K562 (cell line): ENCODE results near the gene CLHC1. TPM values are rescaled to one million over a fixed set of nuclear protein-coding genes. Genes with fewer than 3 reads are reported as not detected.

Experiments used
- EGR1 ChIP-seq: fragments of 450-650 bp; conservative IDR thresholded peaks from 2 replicates; pipeline ENCODE4 v1.6.1; 2017; ENCODE audit warnings: mild to moderate bottlenecking
- ELF1 ChIP-seq: fragments of 200-800 bp; sonication (Bioruptor generic); IDR thresholded peaks from 2 replicates; pipeline ENCODE4 v1.6.1; 2016; ENCODE audit warnings: missing genetic modification characterization, missing compliant biosample characterization
- FOXJ3 ChIP-seq: sonication (generic); formaldehyde crosslinking; IDR thresholded peaks from 2 replicates; pipeline ENCODE4 v1.4.0; 2020; ENCODE audit warnings: mild to moderate bottlenecking, missing genetic modification reagents
- GATA2 ChIP-seq: sonication (generic); formaldehyde crosslinking; IDR thresholded peaks from 2 replicates; pipeline ENCODE4 v1.4.0; 2020; ENCODE audit warnings: mild to moderate bottlenecking, missing genetic modification reagents
- HSF4 ChIP-seq: fragments of 250-450 bp; sonication (Bioruptor Pico); IDR thresholded peaks from 2 replicates; pipeline ENCODE4 v2.1.2; 2022; ENCODE audit warnings: mild to moderate bottlenecking, moderate library complexity, borderline replicate concordance
- ILK ChIP-seq: fragments of 450-650 bp; IDR thresholded peaks from 2 replicates; pipeline ENCODE4 v1.6.1; 2016; ENCODE audit warnings: missing genetic modification characterization, low read depth, mild to moderate bottlenecking, missing compliant biosample characterization, moderate library complexity, borderline replicate concordance
- LEF1 ChIP-seq: fragments of 450-650 bp; IDR thresholded peaks from 2 replicates; pipeline ENCODE4 v1.6.1; 2016; ENCODE audit warnings: mild to moderate bottlenecking
- MAFK ChIP-seq: IDR thresholded peaks from 2 replicates; pipeline ENCODE4 v1.6.1; 2011; ENCODE audit warnings: low read length, improper control_type of control experiment
- NCOR1 ChIP-seq: fragments of 450-650 bp; IDR thresholded peaks from 2 replicates; pipeline ENCODE4 v1.6.1; 2016; ENCODE audit warnings: mild to moderate bottlenecking, moderate library complexity
- PHB2 ChIP-seq: fragments of 450-650 bp; IDR thresholded peaks from 2 replicates; pipeline ENCODE4 v1.6.1; 2017; ENCODE audit warnings: low read depth
- POLR3G ChIP-seq: IDR thresholded peaks from 2 replicates; pipeline ENCODE4 v1.6.1; 2011; ENCODE audit not compliant: insufficient read length, insufficient replicate concordance; ENCODE audit errors: extremely low read depth
- SAFB ChIP-seq: fragments of 200-400 bp; formaldehyde crosslinking; IDR thresholded peaks from 2 replicates; pipeline ENCODE4 v1.6.1; 2017; ENCODE audit warnings: low read depth, low read length, borderline replicate concordance
- SMARCA4 ChIP-seq: fragments of 450-650 bp; IDR thresholded peaks from 2 replicates; pipeline ENCODE4 v1.6.1; 2016
- SP2 ChIP-seq: IDR thresholded peaks from 2 replicates; pipeline ENCODE4 v1.6.1; 2011; ENCODE audit warnings: mild to moderate bottlenecking, low read depth, low read length, moderate library complexity; ENCODE audit not compliant: poor library complexity, severe bottlenecking; ENCODE audit errors: extremely low read depth
- SRF ChIP-seq, 2 experiments: fragments of 250-450, 450-650 bp in 1 of 2; sonication (Bioruptor Pico) in 1 of 2; sonication (generic) in 1 of 2; formaldehyde crosslinking; IDR thresholded peaks; 2 replicates each; pipeline versions ENCODE4 v1.5.0 to v1.5.1; 2020 to 2022; ENCODE audit warnings: mild to moderate bottlenecking in 1 of 2, missing genetic modification reagents in 1 of 2
- ZC3H11A ChIP-seq: IDR thresholded peaks from 2 replicates; pipeline ENCODE4 v1.6.1; 2012; ENCODE audit warnings: low read depth, low read length, improper control_type of control experiment
- polyA plus RNA-seq, 8 experiments: library from polyadenylated mRNA; depleted of rRNA in 4 of 8; stranded (reverse) in 5 of 8; unstranded in 3 of 8; fragments of >200 nt; fragmentation: Nextera tagmentation in 2 of 8; fragmentation: Illumina TruSeq in 1 of 8; extraction: Ambion mirVana in 2 of 8; extraction: Trizol in 1 of 8; gene quantifications; 2 replicates each; pipeline versions ENCODE4 v1.2.1 to v1.2.3, GENCODE V29; 2011 to 2014; ENCODE audit warnings: inconsistent platforms in 1 of 8, missing spikeins in 1 of 8
- total RNA-seq, 7 experiments: library from RNA; depleted of rRNA in 6 of 7; stranded (reverse); fragments of >200 nt in 6 of 7; fragmentation: Illumina TruSeq in 2 of 7; extraction: Trizol in 2 of 7; gene quantifications; 2 replicates each; pipeline versions ENCODE4 v1.2.1 to v1.2.3, GENCODE V29; 2011 to 2021; ENCODE audit warnings: low replicate concordance in 1 of 7
- TF ChIP-seq, protein P1 (sequence below): fragments of 450-650 bp; conservative IDR thresholded peaks from 2 replicates; pipeline ENCODE4 v1.6.1; 2016; ENCODE audit warnings: missing genetic modification characterization, low read depth, mild to moderate bottlenecking, control low read depth, missing compliant biosample characterization
- TF ChIP-seq, protein P2 (sequence below): fragments of 450-650 bp; formaldehyde crosslinking; IDR thresholded peaks from 2 replicates; pipeline ENCODE4 v1.4.0; 2020; ENCODE audit warnings: mild to moderate bottlenecking, moderate library complexity
- TF ChIP-seq, protein P3 (sequence below), 2 experiments: fragments of 450-650 bp; IDR thresholded peaks; 2 replicates each; pipeline ENCODE4 v1.6.1; 2016
- TF ChIP-seq, protein P4 (sequence below): fragments of 450-650 bp; IDR thresholded peaks from one replicate; pipeline ENCODE4 v1.6.1; 2018; ENCODE audit warnings: mild to moderate bottlenecking, moderate library complexity; ENCODE audit not compliant: partially characterized antibody
- TF ChIP-seq, protein P5 (sequence below): fragments of 450-650 bp; formaldehyde crosslinking; IDR thresholded peaks from 2 replicates; pipeline ENCODE4 v1.4.0; 2022; ENCODE audit warnings: missing genetic modification characterization

The CLHC1 gene
- total and polyA plus RNA-seq, 9 of the 15 experiments (the other 6 are each of a cell fraction or from before 2014, with no cell fraction given), result 3.7 to 14.3 (median 8.6) TPM

DNA sequence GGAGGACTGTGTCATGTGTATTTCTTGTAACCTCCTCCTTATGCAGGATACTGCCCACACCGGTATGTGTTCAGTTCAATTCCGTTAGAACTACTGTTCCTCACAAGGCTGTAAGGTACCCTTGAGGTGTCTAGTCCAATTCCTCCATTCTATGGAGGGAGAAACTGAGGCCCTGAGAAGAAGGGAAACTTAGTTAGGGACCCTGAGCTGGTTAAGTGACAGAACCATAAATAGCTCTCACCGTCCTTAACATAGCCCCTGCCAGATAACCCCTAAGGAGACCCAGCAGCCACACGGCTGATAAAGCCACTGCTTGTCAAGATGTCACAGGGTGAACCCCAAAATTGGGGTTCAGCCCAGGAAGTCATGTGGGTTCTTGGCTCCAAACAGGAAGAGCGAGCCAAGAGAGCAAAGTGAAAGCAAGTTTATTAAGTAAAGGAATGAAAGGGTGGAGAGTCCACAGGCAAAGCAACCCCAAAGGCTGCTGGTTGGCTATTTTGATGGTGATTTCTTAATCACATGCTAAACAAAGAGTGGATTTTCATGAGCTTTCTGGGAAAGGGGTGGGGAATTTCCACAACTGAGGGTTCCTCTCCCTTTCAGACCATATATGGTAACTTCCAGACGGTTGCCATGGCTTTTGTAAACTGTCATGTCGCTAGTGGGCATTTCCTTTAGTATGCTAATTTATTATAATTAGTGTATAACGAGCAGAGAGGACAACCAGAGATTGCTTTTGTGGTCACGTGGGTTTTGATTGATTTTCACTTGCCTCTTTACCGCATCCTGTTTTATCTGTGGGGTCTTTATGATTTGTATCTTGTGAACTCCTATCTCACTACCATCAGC is 98.4 kb downstream of the CLHC1 start (continued):
- TF ChIP-seq POLR3G (no peak), HSF4 (CRISPR knock-in tag) (peak; percentile 29; the same call in 1 of the 2 replicates), PHB2 (no peak), SMARCA4 (peak; percentile 43), LEF1 (no peak), MAFK (peak; percentile 56; the same call in 1 of the 2 replicates), ZC3H11A (no peak), ILK (no peak), SAFB (no peak), NCOR1 (peak; percentile 35; the same call in 1 of the 2 replicates), ELF1 (tag) (peak; percentile 84), SP2 (no peak), EGR1 (no peak), SRF (CRISPR knock-in tag; IDR thresholded peaks at IDR 0.05) (peak; percentile 94 to 99), GATA2 (CRISPR knock-in tag) (no peak), FOXJ3 (CRISPR knock-in tag) (no peak)
- TF ChIP-seq, protein P1, sequence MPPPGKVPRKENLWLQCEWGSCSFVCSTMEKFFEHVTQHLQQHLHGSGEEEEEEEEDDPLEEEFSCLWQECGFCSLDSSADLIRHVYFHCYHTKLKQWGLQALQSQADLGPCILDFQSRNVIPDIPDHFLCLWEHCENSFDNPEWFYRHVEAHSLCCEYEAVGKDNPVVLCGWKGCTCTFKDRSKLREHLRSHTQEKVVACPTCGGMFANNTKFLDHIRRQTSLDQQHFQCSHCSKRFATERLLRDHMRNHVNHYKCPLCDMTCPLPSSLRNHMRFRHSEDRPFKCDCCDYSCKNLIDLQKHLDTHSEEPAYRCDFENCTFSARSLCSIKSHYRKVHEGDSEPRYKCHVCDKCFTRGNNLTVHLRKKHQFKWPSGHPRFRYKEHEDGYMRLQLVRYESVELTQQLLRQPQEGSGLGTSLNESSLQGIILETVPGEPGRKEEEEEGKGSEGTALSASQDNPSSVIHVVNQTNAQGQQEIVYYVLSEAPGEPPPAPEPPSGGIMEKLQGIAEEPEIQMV (tag), result 0 out of 2 replicates have a peak, but pooled peaks have one; percentile 51
- TF ChIP-seq, protein P2, sequence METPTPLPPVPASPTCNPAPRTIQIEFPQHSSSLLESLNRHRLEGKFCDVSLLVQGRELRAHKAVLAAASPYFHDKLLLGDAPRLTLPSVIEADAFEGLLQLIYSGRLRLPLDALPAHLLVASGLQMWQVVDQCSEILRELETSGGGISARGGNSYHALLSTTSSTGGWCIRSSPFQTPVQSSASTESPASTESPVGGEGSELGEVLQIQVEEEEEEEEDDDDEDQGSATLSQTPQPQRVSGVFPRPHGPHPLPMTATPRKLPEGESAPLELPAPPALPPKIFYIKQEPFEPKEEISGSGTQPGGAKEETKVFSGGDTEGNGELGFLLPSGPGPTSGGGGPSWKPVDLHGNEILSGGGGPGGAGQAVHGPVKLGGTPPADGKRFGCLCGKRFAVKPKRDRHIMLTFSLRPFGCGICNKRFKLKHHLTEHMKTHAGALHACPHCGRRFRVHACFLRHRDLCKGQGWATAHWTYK (CRISPR knock-in tag), result no peak
- TF ChIP-seq, protein P3, sequence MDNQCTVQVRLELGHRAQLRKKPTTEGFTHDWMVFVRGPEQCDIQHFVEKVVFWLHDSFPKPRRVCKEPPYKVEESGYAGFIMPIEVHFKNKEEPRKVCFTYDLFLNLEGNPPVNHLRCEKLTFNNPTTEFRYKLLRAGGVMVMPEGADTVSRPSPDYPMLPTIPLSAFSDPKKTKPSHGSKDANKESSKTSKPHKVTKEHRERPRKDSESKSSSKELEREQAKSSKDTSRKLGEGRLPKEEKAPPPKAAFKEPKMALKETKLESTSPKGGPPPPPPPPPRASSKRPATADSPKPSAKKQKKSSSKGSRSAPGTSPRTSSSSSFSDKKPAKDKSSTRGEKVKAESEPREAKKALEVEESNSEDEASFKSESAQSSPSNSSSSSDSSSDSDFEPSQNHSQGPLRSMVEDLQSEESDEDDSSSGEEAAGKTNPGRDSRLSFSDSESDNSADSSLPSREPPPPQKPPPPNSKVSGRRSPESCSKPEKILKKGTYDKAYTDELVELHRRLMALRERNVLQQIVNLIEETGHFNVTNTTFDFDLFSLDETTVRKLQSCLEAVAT (IDR thresholded peaks at IDR 0.05), result no peak
- TF ChIP-seq, protein P4, sequence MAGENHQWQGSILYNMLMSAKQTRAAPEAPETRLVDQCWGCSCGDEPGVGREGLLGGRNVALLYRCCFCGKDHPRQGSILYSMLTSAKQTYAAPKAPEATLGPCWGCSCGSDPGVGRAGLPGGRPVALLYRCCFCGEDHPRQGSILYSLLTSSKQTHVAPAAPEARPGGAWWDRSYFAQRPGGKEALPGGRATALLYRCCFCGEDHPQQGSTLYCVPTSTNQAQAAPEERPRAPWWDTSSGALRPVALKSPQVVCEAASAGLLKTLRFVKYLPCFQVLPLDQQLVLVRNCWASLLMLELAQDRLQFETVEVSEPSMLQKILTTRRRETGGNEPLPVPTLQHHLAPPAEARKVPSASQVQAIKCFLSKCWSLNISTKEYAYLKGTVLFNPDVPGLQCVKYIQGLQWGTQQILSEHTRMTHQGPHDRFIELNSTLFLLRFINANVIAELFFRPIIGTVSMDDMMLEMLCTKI, result no peak
- TF ChIP-seq, protein P5, sequence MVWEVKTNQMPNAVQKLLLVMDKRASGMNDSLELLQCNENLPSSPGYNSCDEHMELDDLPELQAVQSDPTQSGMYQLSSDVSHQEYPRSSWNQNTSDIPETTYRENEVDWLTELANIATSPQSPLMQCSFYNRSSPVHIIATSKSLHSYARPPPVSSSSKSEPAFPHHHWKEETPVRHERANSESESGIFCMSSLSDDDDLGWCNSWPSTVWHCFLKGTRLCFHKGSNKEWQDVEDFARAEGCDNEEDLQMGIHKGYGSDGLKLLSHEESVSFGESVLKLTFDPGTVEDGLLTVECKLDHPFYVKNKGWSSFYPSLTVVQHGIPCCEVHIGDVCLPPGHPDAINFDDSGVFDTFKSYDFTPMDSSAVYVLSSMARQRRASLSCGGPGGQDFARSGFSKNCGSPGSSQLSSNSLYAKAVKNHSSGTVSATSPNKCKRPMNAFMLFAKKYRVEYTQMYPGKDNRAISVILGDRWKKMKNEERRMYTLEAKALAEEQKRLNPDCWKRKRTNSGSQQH (CRISPR knock-in tag), result no peak
